Activated CD4-positive, CD25-positive, alpha-beta regulatory T cell treated with anti-CD3 and anti-CD28 coated beads, Interleukin-2, amount 50 U/mL, for 72 hours (primary cell): ENCODE measurements around the gene NLK.

Source experiments
- DNase-seq: peaks from one replicate; pipeline ENCODE4 v3.0.0; 2021

The NLK gene

GRCh38 chr17:28041068-28041843 lies 1.2 kb upstream of the NLK start:
- peak; percentile 99 for DNase-seq

DNA sequence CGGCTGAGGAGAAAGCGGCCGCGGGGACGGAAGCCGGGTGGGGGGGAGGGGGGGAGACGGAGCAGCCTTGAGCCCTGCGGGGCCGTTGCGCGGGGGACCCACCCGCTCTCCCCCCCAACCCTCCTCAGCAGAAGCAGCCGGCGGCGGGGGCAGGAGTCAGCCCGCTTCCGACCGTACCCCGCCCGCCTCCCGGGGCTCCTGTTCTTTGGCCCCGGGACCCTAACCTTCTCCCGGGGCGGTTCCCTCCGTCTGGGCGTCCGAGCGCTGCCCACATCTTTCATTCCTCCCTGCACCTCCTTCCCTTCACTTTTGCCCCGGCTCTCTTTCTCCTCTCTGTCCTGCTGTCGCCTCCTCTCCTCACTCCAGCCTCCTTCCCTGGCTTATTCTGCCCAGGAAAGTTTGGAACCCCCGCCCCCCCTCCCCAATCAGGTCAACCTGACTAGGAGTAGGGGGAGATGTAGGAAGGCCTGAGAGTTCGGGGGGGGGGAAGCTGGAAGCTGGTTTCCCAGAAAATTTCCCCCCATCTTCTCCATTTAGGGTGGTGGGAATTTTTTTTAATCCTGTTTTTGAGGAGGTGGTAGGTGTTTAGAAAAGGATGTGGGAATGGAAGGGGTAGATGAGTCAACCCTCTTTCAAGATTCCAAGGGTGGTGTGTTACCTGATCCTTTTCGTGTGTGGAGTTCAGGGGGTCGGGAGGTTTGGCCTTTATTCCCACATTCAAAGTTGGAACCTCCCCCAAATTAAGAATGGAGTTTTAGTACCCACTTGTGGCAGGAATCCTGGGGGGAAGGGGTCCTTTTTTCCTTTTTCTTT lies 427 bp upstream of the NLK start:
- DNase-seq: no peak

- no peak for DNase-seq
Measured at GRCh38 chr17:28042721-28043291, 329 bp downstream of the NLK start.

GRCh38 chr17:28043296-28043695 lies 819 bp downstream of the NLK start:
- no peak for DNase-seq

GRCh38 chr17:28043741-28044140 lies 1.3 kb downstream of the NLK start:
- no peak for DNase-seq

DNA sequence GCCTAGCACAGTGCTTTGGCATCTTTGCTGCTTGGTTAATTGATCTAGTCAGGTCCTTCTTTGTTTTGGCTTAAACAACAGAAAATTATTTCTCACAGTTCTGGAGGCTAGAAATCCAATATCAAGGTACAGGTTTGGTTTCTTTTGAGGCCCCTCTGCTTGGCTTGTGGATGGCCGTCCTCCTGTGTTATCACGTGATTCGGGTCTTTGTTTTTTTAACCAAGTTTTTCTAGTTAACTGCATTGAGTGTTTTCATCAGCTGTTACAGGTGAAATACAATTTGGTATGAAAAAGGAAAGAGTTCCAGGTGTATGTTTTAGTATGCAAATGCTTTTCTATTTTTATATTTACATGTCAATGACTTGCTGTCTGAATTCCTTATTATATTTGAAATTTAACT lies 2.8 kb downstream of the NLK start:
- no peak for DNase-seq

DNA sequence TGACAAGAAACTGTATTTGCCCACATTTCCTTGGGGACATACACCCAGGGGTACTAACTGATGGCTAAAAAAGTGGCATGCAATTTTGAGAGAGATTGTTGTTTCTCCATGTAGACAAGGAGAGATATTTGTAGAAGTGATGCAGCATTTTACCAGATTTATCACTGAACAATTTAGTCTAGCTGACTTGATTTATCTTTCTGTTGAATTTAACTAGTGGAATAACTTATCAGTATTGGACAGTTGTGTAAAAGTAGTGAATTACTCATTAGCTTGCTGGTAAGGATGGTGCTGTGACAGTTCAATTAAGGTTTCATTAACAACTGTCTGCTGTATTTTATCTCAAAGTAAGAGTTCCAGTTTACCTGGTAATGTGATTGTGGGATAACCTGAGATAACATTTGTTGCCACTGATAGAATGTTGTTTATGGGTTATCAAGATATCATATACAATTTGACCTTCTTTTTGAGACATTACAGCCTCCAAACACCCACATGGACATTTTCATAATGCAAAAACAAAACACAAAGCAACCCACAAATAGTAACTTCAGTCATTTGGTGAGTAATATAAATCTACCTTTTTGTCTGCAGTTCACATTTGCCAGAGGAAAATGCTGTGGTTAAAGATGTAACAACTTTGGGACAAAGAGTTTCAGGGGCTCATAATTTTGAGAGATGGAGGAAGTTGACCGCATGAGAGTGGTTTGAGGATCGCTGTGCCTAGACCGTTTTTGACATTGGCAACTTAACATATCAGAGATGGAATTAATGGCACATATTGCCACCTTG lies 3.8 kb downstream of the NLK start:
- DNase-seq: no peak

DNA sequence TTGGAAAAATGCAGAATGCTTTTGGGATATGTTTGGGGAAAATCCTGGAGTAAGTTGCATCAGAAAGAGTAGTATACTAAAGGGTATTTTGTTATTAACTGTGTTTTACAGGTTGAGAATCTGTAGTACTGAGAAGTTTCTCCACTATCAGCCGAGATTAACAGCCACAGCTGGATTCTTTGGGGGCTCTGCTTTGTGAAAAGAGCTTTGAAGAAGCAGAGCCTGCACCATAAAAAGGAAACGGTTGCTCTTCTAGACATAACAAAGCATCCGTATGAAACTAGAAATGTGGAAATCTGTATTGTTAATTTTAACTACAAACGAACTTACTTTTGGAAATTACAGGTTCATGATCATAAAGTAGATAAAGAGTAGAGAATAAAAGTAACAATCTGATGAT lies 5.3 kb downstream of the NLK start:
- no peak for DNase-seq

GRCh38 chr17:28049071-28049470 lies 6.6 kb downstream of the NLK start:
- no peak for DNase-seq

DNA sequence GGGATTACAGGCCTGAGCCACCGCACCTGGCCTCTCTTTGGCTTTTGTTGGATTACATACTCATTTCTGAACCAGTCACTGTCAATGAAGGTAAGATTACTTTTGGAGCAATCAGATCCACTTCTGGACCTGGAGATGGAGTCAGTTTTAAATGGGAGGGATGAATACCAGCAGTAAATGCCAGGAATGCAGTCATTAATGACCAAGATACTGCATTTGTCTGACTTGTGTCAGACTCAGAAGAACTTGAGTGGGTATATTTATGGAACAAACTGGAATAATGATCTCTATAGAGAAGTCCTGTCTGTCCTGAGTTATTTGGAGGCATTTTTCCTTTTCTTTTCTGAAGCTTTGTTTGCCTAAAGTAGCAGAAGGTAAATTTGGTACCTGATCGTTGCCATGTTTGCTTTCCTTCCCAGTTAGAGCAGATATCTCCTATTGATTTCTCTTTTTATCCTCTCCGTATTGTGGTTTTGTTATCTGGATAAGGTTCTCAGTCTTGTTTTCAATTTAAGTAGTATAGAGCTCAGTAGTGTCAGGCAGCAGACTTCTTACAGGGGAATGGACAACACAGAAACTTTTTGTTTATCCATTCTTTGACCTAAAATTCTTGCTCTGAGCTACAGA lies 10.7 kb downstream of the NLK start:
- DNase-seq: no peak

GRCh38 chr17:28053725-28054124 lies 11.2 kb downstream of the NLK start:
- DNase-seq: no peak

DNA sequence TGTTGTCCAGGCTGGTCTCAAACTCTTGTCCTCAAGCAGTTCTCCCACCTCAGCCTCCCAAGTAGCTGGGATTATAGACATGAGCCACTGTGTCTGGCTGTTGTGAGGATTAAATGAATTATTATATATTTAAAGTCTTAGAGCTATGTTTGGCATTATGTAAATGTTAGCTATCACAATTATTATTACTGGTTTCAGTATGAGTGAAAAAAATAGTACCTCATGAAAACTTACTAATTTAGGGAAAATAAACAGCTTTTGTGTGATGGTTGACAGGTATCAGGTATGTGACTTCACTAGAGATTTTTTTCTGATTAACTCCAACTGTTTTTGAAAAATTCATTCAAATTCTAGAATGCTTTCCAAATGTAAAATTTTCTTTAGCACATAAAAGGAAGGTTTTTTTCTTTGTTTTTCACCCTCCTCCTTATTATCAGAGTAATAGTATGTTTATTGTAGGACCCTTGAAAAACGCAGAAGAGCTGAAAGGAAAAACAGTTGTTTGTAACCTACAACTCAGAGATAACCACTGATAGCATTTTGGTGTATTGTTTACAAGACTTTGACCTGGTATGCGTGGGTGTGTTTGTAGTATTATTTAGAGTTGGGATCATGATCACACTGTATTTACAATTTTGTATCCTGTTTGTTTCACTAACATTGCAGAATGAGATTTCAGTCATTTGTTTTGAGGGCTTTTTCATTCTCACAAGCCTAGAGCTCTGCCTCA lies 13.2 kb downstream of the NLK start:
- DNase-seq: no peak

DNA sequence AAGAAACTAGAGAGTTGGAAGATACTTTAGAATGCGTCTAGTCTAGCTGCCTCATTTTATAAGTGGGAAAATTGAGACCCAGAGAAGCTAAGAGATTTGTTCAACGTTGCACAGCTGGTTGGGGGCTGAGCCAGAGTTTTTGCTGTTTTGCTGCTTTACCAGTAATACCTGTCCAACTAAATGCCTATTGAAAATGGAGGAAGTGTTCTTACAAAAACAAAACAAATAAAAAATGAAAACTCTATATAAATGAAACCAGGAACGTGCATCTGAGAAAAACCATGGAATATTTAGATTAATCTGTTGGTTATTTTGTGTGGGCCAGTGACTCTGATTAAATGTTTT lies 13.8 kb downstream of the NLK start:
- DNase-seq: no peak

GRCh38 chr17:28057731-28058246 lies 15.3 kb downstream of the NLK start:
- DNase-seq: no peak

DNA sequence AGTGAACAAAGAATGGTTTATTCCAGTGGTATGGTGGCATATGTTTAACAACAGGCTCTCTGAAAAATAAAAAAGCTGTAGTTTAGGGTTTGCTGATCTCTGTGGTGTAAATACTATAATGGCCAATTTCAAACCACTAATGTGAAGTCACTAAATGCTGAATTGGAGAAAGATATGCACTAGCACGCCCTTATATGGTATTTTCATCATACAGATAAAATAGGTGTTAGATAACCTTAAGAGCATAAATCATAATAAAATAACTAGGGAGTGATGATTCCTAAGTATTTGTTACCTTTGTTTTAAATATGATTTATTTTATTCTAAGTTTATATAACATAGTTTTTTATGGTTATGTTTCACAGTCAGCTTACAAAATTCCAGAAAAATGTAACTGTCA lies 17.2 kb downstream of the NLK start:
- no peak for DNase-seq

- DNase-seq: no peak
Measured at GRCh38 chr17:28065706-28066105, 23.2 kb downstream of the NLK start.

DNA sequence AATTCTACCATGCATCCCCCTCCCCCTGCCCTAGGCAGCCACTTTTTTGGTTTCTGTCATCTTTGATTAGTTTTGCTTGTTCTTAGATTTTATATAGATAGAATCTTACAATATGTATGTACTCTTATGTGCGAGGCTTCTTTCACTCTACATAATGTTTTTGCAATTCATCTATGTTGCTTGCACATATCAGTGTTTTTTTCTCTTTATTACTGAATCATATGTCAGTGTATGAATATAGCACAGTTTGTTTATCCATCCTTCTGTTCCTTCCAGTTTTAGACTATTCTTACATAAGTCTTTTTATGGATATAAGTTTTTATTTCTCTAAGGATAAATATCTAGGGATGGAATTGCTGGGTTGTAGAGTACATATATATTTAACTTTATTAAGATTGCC lies 26.6 kb downstream of the NLK start:
- no peak for DNase-seq

- DNase-seq: no peak
Measured at GRCh38 chr17:28071179-28071578, 28.7 kb downstream of the NLK start.

- no peak for DNase-seq
Measured at GRCh38 chr17:28071891-28072606, 29.6 kb downstream of the NLK start.

DNA sequence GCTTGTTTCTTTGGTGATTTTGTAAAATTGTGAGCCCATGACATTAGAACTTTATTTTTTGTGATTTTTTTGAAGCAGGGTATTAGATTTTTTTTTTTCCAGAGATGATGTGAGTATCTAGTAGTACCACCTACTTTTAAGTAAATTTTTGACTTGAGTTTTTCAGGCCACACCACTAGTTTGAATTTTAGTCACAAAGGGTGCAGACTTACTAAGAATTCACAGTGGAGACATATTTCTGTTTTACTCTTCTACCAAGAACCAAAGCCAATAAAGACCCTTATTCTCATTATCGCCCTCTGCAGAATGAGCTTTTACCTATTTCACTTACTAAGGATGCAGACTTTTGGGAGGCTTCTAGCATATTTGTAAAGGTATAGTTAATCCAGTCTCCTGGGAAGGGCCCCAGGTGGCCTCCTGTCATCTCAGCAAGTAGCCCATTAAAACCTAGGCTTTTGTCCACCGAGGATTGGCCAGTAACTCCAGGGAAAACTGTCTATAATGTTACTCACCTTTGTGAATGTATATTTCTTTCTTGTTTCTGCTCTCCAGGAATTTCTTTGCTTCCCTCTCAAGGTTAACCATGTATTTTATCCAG lies 30.6 kb downstream of the NLK start:
- no peak for DNase-seq

DNA sequence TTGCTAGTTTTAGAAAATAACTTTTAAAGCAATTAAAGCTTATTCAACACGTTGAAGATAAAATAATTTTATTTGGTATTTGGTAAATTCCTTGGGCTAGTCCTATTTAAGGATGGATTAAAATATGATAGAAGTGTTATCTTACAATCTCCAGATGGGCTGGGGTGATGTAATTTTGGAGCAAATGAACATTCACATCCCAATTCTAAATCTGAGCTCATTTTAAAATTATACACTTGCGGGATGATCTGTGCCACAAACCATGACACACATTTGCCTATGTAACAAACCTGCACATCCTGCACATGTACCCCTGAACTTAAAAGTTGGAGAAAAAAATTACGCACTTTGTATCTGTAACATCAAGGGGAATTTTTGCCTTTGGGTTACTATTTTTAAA lies 31.5 kb downstream of the NLK start:
- no peak for DNase-seq
